Gastrocnemius medialis (tissue), 4 donors: ENCODE measurements around the gene HOOK1. TPM values are rescaled to one million over a fixed set of nuclear protein-coding genes. Genes with fewer than 3 reads are reported as not detected.
A peak's percentile ranks its signal among the peaks of the same experiment; 100 is the strongest.

Experiments
- ATAC-seq, 2 donors: fragments of 150-250 bp; one replicate each; pipeline ENCODE4 v1.9.1; 2016
- DNase-seq, 2 donors: peaks; one replicate each; pipeline ENCODE4 v3.0.0-alpha.2; 2019
- H3K27ac ChIP-seq, 4 donors: fragments of 200-600 bp; sonication (generic); 1 replicate in 1 of 4; 2 replicates in 3 of 4; pipeline ENCODE4 v1.5.1; 2016 to 2018; ENCODE audit warnings: mild to moderate bottlenecking in 2 of 4, moderate library complexity in 1 of 4
- H3K27me3 ChIP-seq, 3 donors: fragments of 200-600 bp; sonication (generic) in 2 of 3; 1 replicate in 1 of 3; 2 replicates in 2 of 3; pipeline versions ENCODE4 v1.5.1 to v1.6.0; 2016 to 2019; ENCODE audit warnings: mild to moderate bottlenecking in 1 of 3, moderate library complexity in 1 of 3
- H3K36me3 ChIP-seq, 2 donors: fragments of 200-600 bp; sonication (generic) in 1 of 2; one replicate each; pipeline ENCODE4 v1.5.1; 2017 to 2018
- H3K4me1 ChIP-seq, 2 donors: fragments of 200-600 bp; sonication (generic) in 1 of 2; one replicate each; pipeline ENCODE4 v1.5.1; 2016 to 2017; ENCODE audit warnings: mild to moderate bottlenecking in 2 of 2
- H3K4me3 ChIP-seq, 4 donors: fragments of 200-600 bp; sonication (generic) in 3 of 4; 1 replicate in 1 of 4; 2 replicates in 3 of 4; pipeline ENCODE4 v1.5.1; 2016 to 2019; ENCODE audit warnings: mild to moderate bottlenecking in 2 of 4
- H3K9me3 ChIP-seq, 3 donors: fragments of 200-600 bp; sonication (generic) in 2 of 3; 1 replicate in 1 of 3; 2 replicates in 2 of 3; pipeline ENCODE4 v1.5.1; 2016 to 2019
- CTCF ChIP-seq, 5 experiments: fragments of 450-650 bp in 3 of 5; fragments of 200-600 bp in 2 of 5; sonication (generic) in 2 of 5; IDR thresholded peaks in 4 of 5; conservative IDR thresholded peaks in 1 of 5; 1 replicate in 4 of 5; 2 replicates in 1 of 5; pipeline ENCODE4 v1.5.1; 2016 to 2019; ENCODE audit warnings: antibody characterized with exemption in 5 of 5, mild to moderate bottlenecking in 3 of 5, moderate library complexity in 3 of 5
- POLR2A ChIP-seq, 2 donors: fragments of 450-650 bp; IDR thresholded peaks; one replicate each; pipeline ENCODE4 v1.6.1; 2017; ENCODE audit warnings: antibody characterized with exemption in 2 of 2, mild to moderate bottlenecking in 2 of 2, moderate library complexity in 2 of 2
- in situ Hi-C, 4 donors: fragments of 200-750 bp; cut with MboI; loops; one replicate each; pipeline versions ENCODE4 v1.15.0 to v1.8.0; 2017; ENCODE audit warnings: low sequenced_read_pairs in 4 of 4
- intact Hi-C: fragments of 100-400 bp; cut with DNase I; formaldehyde crosslinking; loops from one replicate; pipeline ENCODE4 v1.15.1; 2023; ENCODE audit warnings: low total_unique reads
- total RNA-seq, 4 donors: library from RNA; depleted of rRNA; stranded (reverse); fragments of >200 nt; gene quantifications; one replicate each; pipeline versions ENCODE4 v1.1.0 to v1.2.3, GENCODE V29; 2016

HOOK1 gene
- total RNA-seq = 1 to 10 TPM in 1 of 4 donors, under 1 TPM in 2, not detected in 1; 0.07 to 2.1 (median 0.10) TPM

- no peak for TF ChIP-seq POLR2A (IDR thresholded peaks at IDR 0.05)
- no peak for TF ChIP-seq CTCF (IDR thresholded peaks at IDR 0.05 in 4 of 5, conservative IDR thresholded peaks at IDR 0.05 in 1 of 5)
- DNase-seq (no peak), ATAC-seq (no peak)
- intact Hi-C loops (no loop called here), in situ Hi-C loops (no loop called here)
- no peaks in the 10 kb centered on the region for H3K9me3 ChIP-seq
- H3K4me3 ChIP-seq = peak within 1 kb of the TSS in 3 of 4 donors; percentile 11 to 48 (median 38)
- H3K27ac ChIP-seq = no peak within 1 kb of the TSS
- H3K36me3 ChIP-seq = no peaks in the 10 kb centered on the region
- H3K4me1 ChIP-seq = peaks cover 0 to 13% of the 10 kb centered on the region in 2 donors
- peaks cover 43 to 54% (median 48%) of the 10 kb centered on the region in 3 donors for H3K27me3 ChIP-seq
These were observed at the start of gene HOOK1 for GRCh38 chr1:59814901-59815825. Gene HOOK1 (plus strand): TSS chr1:59814949. CDS start chr1:59815118, 169 bp downstream.

GRCh38 chr1:59765011-59765730, 49.6 kb upstream of the HOOK1 start:
- H3K4me1 ChIP-seq = peaks cover 0 to 16% of the 10 kb centered on the region in 2 donors
- TF ChIP-seq CTCF (IDR thresholded peaks at IDR 0.05 in 4 of 5, conservative IDR thresholded peaks at IDR 0.05 in 1 of 5) (no peak), POLR2A (IDR thresholded peaks at IDR 0.05) (no peak)
- intact Hi-C loops (loop anchor here (10.0 kb wide), 1 partner anchor 1250 kb away; no protein-coding TSS in a partner anchor), in situ Hi-C loops (loop anchor here in 2 of 4 donors (25.0 kb wide), 1 partner anchor 1253 kb away; no protein-coding TSS in a partner anchor)
- no peak overlapping the region for H3K27ac ChIP-seq
- H3K9me3 ChIP-seq = no peaks in the 10 kb centered on the region
- ATAC-seq = no peak
- no peak for DNase-seq
- no peaks in the 10 kb centered on the region for H3K36me3 ChIP-seq
- H3K27me3 ChIP-seq = no peaks in the 10 kb centered on the region
- H3K4me3 ChIP-seq = no peak overlapping the region

- H3K4me1 ChIP-seq = peaks cover 0 to 16% of the 10 kb centered on the region in 2 donors
- no peaks in the 10 kb centered on the region for H3K36me3 ChIP-seq
- H3K27ac ChIP-seq = no peak overlapping the region
- in situ Hi-C loops = loop anchor here in 2 of 4 donors (25.0 kb wide), 1 partner anchor 1254 kb away; no protein-coding TSS in a partner anchor
- H3K27me3 ChIP-seq = no peaks in the 10 kb centered on the region
- no peak overlapping the region for H3K4me3 ChIP-seq
- TF ChIP-seq CTCF (IDR thresholded peaks at IDR 0.05 in 4 of 5, conservative IDR thresholded peaks at IDR 0.05 in 1 of 5) (no peak), POLR2A (IDR thresholded peaks at IDR 0.05) (no peak)
- H3K9me3 ChIP-seq = no peaks in the 10 kb centered on the region
- DNase-seq (no peak), ATAC-seq (no peak)
- intact Hi-C loops = loop anchor here (10.0 kb wide), 1 partner anchor 1252 kb away; no protein-coding TSS in a partner anchor
These were observed 48.4 kb upstream of the HOOK1 start for GRCh38 chr1:59766227-59766855.

- Histone ChIP-seq H3K27me3 (no peaks in the 10 kb centered on the region), H3K36me3 (no peaks in the 10 kb centered on the region), H3K4me1 (peaks cover 0 to 16% of the 10 kb centered on the region in 2 donors), H3K27ac (no peak overlapping the region), H3K9me3 (no peaks in the 10 kb centered on the region), H3K4me3 (no peak overlapping the region)
- in situ Hi-C loops = loop anchor here in 2 of 4 donors (25.0 kb wide), 1 partner anchor 1255 kb away; no protein-coding TSS in a partner anchor
- intact Hi-C loops = loop anchor here (10.0 kb wide), 1 partner anchor 1252 kb away; no protein-coding TSS in a partner anchor
- DNase-seq (no peak), ATAC-seq (peak in 1 of 2 donors; percentile 31)
- TF ChIP-seq CTCF (IDR thresholded peaks at IDR 0.05 in 4 of 5, conservative IDR thresholded peaks at IDR 0.05 in 1 of 5) = no peak
- TF ChIP-seq POLR2A (IDR thresholded peaks at IDR 0.05) = no peak
These were observed 47.6 kb upstream of the HOOK1 start for GRCh38 chr1:59767119-59767518.
